SK-N-SH (cell line): ENCODE results near the gene RPAIN.

ENCODE experiments used
- EP300 ChIP-seq, 2 experiments: IDR thresholded peaks; 2 replicates each; pipeline versions ENCODE4 v1.4.0 to v1.6.1; 2012; ENCODE audit warnings: borderline replicate concordance in 1 of 2, low read depth in 1 of 2, low read length in 1 of 2
- POLR2AphosphoS5 ChIP-seq: IDR thresholded peaks from 2 replicates; pipeline ENCODE4 v1.6.1; 2012; ENCODE audit warnings: low read depth, low read length
- REST ChIP-seq: IDR thresholded peaks from 2 replicates; pipeline ENCODE4 v1.6.1; 2012; ENCODE audit warnings: mild to moderate bottlenecking, low read depth, low read length, moderate library complexity
- RFX5 ChIP-seq: IDR thresholded peaks from 2 replicates; pipeline ENCODE4 v1.6.1; 2012; ENCODE audit warnings: mild to moderate bottlenecking, improper control_type of control experiment, low read length
- SIN3A ChIP-seq: IDR thresholded peaks from 2 replicates; pipeline ENCODE4 v1.6.1; 2012; ENCODE audit warnings: low read depth, mild to moderate bottlenecking, low read length, moderate library complexity, borderline replicate concordance
- USF1 ChIP-seq: IDR thresholded peaks from 2 replicates; pipeline ENCODE4 v1.4.0; 2012; ENCODE audit warnings: low read depth, borderline replicate concordance
- TF ChIP-seq, protein P1 (sequence below): fragments of 200-600 bp; sonication (generic); IDR thresholded peaks from 2 replicates; pipeline ENCODE4 v1.6.1; 2017; ENCODE audit warnings: antibody characterized with exemption, mild to moderate bottlenecking, moderate library complexity
- TF ChIP-seq, protein P2 (sequence below): fragments of 150-350 bp; IDR thresholded peaks from 2 replicates; pipeline ENCODE4 v1.6.1; 2017; ENCODE audit warnings: antibody characterized with exemption, low read length, low read depth, borderline replicate concordance

DNA sequence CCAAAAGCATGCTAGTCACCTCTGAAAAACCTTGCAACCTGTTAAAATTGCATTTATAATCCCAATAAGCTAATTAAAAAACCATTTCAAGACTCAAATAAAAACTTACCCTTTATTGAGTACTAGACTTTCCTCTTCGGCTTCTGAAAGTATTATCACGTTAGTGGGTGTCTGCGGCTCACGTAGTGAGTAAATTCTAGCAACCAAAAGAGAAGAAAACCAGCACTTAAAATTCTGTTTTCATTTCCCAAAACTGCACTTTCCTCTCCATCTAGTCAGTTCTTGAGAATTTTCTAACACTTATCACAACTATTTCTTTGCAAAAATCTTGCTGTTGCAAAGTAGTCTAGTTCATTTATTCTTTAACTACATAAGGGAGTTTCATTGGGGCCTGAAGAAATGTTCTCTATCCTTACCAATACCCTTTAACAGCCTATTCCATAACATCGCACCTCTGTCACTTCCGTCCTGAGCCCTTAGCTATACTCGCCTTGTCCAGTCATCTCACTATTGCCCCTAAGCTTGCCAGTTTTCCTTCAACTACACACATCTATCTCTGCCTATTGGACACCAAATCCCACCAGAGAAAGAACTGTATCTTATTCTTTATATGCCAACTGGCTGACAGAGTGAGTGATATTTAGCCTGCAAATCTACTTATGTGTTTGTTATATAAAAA, 9.2 kb upstream of the RPAIN start:
- TF ChIP-seq, protein P1, sequence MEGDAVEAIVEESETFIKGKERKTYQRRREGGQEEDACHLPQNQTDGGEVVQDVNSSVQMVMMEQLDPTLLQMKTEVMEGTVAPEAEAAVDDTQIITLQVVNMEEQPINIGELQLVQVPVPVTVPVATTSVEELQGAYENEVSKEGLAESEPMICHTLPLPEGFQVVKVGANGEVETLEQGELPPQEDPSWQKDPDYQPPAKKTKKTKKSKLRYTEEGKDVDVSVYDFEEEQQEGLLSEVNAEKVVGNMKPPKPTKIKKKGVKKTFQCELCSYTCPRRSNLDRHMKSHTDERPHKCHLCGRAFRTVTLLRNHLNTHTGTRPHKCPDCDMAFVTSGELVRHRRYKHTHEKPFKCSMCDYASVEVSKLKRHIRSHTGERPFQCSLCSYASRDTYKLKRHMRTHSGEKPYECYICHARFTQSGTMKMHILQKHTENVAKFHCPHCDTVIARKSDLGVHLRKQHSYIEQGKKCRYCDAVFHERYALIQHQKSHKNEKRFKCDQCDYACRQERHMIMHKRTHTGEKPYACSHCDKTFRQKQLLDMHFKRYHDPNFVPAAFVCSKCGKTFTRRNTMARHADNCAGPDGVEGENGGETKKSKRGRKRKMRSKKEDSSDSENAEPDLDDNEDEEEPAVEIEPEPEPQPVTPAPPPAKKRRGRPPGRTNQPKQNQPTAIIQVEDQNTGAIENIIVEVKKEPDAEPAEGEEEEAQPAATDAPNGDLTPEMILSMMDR, result no peak
- TF ChIP-seq EP300 (IDR thresholded peaks at IDR 0.05; ENCODE audit: borderline replicate concordance in 1 of 2, low read depth in 1 of 2, low read length in 1 of 2) (no peak), POLR2AphosphoS5 (no peak), SIN3A (no peak), USF1 (no peak), RFX5 (no peak), REST (no peak)
- TF ChIP-seq, protein P2, sequence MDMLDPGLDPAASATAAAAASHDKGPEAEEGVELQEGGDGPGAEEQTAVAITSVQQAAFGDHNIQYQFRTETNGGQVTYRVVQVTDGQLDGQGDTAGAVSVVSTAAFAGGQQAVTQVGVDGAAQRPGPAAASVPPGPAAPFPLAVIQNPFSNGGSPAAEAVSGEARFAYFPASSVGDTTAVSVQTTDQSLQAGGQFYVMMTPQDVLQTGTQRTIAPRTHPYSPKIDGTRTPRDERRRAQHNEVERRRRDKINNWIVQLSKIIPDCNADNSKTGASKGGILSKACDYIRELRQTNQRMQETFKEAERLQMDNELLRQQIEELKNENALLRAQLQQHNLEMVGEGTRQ, result no peak
